Measurements from ENCODE around the gene IGSF23. TPM values are rescaled to one million over a fixed set of nuclear protein-coding genes. Genes with fewer than 3 reads are reported as not detected.

Gene IGSF23
- total RNA-seq, 1 donor: not detected

DNA sequence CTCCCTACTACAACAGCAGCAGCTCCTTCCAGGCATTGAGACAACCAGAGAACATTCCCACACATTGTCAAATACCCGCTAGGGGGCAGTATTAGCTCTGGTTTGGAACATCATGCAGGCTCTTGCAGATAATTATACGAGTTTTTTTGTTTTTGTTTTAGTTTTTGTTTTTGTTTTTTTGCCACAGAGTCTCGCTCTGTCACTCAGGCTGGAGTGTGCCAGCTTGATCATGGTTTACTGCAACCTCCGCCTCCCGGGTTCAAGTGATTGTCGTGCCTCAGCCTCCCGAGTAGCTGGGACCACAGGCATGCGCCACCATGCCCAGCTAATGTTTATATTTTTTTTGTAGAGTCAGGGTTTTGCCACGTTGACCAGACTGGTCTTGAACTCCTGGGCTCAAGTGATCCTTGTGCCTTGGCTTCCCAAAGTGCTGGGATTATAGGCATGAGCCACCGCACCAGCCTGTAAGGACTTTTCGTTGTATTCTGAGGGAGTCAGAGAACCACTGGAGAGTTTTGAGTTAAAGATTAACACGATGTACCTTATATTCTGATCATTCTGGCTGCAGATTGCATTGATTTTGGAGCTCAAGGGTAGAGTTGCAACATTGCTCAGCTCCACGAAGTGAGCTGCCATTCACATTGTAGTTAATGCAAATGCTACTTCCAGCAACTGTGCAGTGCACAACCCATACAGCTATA is 42.2 kb upstream of the IGSF23 start:
- Histone ChIP-seq H3K27me3 (ENCODE audit: insufficient read depth, low read length) (peaks cover 13% of the 10 kb centered on the region), H3K9me3 (ENCODE audit: low read depth, low read length) (no peaks in the 10 kb centered on the region), H3K4me1 (ENCODE audit: insufficient read depth, low read length) (no peaks in the 10 kb centered on the region), H2AFZ (ENCODE audit: low read length) (peak overlapping the region; percentile 15), H3K36me3 (ENCODE audit: insufficient read depth, low read length) (no peaks in the 10 kb centered on the region), H3K4me2 (ENCODE audit: insufficient read depth, low read length) (peak overlapping the region; percentile 56), H3K79me2 (ENCODE audit: insufficient read depth, low read length) (no peaks in the 10 kb centered on the region), H3K4me3 (ENCODE audit: insufficient read depth, low read length) (peak overlapping the region; percentile 37), H4K20me1 (ENCODE audit: insufficient read depth, low read length) (no peaks in the 10 kb centered on the region), H3K27ac (ENCODE audit: low read depth, low read length) (no peak overlapping the region)
- TF ChIP-seq, protein P1, sequence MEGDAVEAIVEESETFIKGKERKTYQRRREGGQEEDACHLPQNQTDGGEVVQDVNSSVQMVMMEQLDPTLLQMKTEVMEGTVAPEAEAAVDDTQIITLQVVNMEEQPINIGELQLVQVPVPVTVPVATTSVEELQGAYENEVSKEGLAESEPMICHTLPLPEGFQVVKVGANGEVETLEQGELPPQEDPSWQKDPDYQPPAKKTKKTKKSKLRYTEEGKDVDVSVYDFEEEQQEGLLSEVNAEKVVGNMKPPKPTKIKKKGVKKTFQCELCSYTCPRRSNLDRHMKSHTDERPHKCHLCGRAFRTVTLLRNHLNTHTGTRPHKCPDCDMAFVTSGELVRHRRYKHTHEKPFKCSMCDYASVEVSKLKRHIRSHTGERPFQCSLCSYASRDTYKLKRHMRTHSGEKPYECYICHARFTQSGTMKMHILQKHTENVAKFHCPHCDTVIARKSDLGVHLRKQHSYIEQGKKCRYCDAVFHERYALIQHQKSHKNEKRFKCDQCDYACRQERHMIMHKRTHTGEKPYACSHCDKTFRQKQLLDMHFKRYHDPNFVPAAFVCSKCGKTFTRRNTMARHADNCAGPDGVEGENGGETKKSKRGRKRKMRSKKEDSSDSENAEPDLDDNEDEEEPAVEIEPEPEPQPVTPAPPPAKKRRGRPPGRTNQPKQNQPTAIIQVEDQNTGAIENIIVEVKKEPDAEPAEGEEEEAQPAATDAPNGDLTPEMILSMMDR (IDR thresholded peaks at IDR 0.05; ENCODE audit: extremely low read depth, low read depth, low read length): peak; percentile 81
- peak; percentile 92 for DNase-seq (ENCODE audit: insufficient read length, low spot score, missing footprints)

DNA sequence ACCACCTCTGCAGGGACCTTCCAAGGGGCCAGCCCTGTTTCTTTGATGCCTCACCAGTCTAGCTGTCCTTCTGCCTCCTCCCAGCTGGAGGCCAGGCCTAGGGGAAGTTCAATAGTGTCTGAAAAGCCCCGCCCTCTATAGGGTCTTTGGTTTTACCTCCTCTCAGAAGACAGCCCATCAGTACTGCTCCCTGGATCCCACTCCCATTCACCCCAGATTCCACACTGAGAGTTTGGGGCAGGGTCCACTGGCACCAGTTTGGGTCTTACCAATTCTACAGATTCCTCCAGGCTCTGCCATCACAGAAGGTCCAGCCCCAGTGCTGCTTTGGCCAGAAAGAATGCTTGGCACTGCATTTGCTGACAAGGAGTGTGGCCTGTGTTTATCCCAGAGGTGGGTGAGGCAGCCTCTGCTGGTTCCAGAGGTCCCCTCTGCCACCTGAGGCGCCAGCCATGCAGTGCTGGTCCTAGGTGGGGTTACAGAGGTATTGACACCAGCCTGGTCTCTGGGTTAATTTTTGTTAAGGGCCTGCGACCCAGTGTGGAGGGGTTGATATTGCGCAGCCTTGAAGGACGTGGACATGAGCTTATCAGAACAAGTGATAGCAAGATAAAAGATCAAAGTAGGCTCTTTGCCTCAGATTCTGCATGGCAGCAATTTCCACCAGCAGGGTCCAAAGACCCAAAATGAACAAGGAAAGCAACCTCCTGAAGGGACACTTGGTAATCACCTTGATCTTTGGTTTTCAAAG is 41.4 kb upstream of the IGSF23 start:
- H3K4me1 ChIP-seq (ENCODE audit: insufficient read depth, low read length): no peaks in the 10 kb centered on the region
- H3K4me2 ChIP-seq (ENCODE audit: insufficient read depth, low read length): no peak overlapping the region
- no peaks in the 10 kb centered on the region for H4K20me1 ChIP-seq (ENCODE audit: insufficient read depth, low read length)
- peaks cover 5% of the 10 kb centered on the region for H3K27me3 ChIP-seq (ENCODE audit: insufficient read depth, low read length)
- TF ChIP-seq, protein P1 (IDR thresholded peaks at IDR 0.05; ENCODE audit: extremely low read depth, low read depth, low read length): no peak
- no peak overlapping the region for H2AFZ ChIP-seq (ENCODE audit: low read length)
- H3K79me2 ChIP-seq (ENCODE audit: insufficient read depth, low read length): no peaks in the 10 kb centered on the region
- no peak overlapping the region for H3K27ac ChIP-seq (ENCODE audit: low read depth, low read length)
- no peak overlapping the region for H3K4me3 ChIP-seq (ENCODE audit: insufficient read depth, low read length)
- H3K36me3 ChIP-seq (ENCODE audit: insufficient read depth, low read length): no peaks in the 10 kb centered on the region
- H3K9me3 ChIP-seq (ENCODE audit: low read depth, low read length): no peaks in the 10 kb centered on the region
- no peak for DNase-seq (ENCODE audit: insufficient read length, low spot score, missing footprints)

DNA sequence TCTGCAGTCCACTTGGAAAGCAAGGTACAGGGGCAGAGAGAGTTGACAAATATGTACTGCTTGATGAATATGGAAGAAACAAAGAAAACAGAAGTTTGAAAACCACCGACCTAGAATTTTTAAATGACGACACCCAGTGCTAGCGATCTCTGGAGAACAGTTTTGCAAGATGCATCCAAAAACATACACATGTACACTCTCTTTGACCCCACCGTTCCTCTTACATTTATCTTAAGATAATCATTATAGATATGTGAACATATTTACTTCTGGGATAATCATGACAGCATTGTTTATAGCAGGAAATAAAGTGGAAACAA is 40.8 kb upstream of the IGSF23 start:
- no peaks in the 10 kb centered on the region for H3K27me3 ChIP-seq (ENCODE audit: insufficient read depth, low read length)
- H3K9me3 ChIP-seq (ENCODE audit: low read depth, low read length): no peaks in the 10 kb centered on the region
- H3K36me3 ChIP-seq (ENCODE audit: insufficient read depth, low read length): no peaks in the 10 kb centered on the region
- no peak overlapping the region for H3K4me3 ChIP-seq (ENCODE audit: insufficient read depth, low read length)
- H3K79me2 ChIP-seq (ENCODE audit: insufficient read depth, low read length): no peaks in the 10 kb centered on the region
- DNase-seq (ENCODE audit: insufficient read length, low spot score, missing footprints): no peak
- TF ChIP-seq, protein P1 (IDR thresholded peaks at IDR 0.05; ENCODE audit: extremely low read depth, low read depth, low read length): no peak
- H4K20me1 ChIP-seq (ENCODE audit: insufficient read depth, low read length): no peaks in the 10 kb centered on the region
- H3K4me2 ChIP-seq (ENCODE audit: insufficient read depth, low read length): no peak overlapping the region
- no peak overlapping the region for H2AFZ ChIP-seq (ENCODE audit: low read length)
- H3K27ac ChIP-seq (ENCODE audit: low read depth, low read length): no peak overlapping the region
- no peaks in the 10 kb centered on the region for H3K4me1 ChIP-seq (ENCODE audit: insufficient read depth, low read length)

DNA sequence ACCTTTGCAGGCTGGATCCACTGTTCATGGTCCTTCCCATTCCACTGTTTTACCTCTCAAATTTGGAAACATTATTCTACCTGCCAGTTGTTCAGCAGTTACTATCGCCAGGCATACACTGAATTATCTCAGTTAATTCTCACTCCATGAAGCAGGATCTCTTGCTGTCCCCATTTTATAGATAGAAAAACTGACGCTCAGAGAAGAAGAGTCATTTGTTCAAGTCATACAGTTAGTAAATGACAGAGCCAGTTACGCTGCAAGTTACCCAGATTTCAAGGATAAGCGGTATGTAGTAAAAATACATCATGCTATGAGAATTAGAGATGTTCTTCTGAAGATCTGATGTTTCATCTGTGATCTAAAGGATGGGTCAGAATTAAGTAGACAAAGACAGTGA is 40.2 kb upstream of the IGSF23 start:
- H3K4me2 ChIP-seq (ENCODE audit: insufficient read depth, low read length): no peak overlapping the region
- H3K27ac ChIP-seq (ENCODE audit: low read depth, low read length): no peak overlapping the region
- H3K9me3 ChIP-seq (ENCODE audit: low read depth, low read length): no peaks in the 10 kb centered on the region
- H3K27me3 ChIP-seq (ENCODE audit: insufficient read depth, low read length): no peaks in the 10 kb centered on the region
- no peaks in the 10 kb centered on the region for H3K36me3 ChIP-seq (ENCODE audit: insufficient read depth, low read length)
- DNase-seq (ENCODE audit: insufficient read length, low spot score, missing footprints): no peak
- no peaks in the 10 kb centered on the region for H3K4me1 ChIP-seq (ENCODE audit: insufficient read depth, low read length)
- TF ChIP-seq, protein P1 (IDR thresholded peaks at IDR 0.05; ENCODE audit: extremely low read depth, low read depth, low read length): no peak
- H4K20me1 ChIP-seq (ENCODE audit: insufficient read depth, low read length): no peaks in the 10 kb centered on the region
- H3K4me3 ChIP-seq (ENCODE audit: insufficient read depth, low read length): no peak overlapping the region
- H2AFZ ChIP-seq (ENCODE audit: low read length): no peak overlapping the region
- no peaks in the 10 kb centered on the region for H3K79me2 ChIP-seq (ENCODE audit: insufficient read depth, low read length)
